GM19025 (cell line): ENCODE data around the gene MRAS.
"Not testable (repeated sequence)": the region's sequence is repeated elsewhere in the genome, so short reads cannot be mapped to it uniquely, and the experiment has no call there.

Experiments used
- ATAC-seq: cut with Tn5 transposase; IDR thresholded peaks from one replicate; pipeline ENCODE4 v1.9.1; 2021; ENCODE audit warnings: mild to moderate bottlenecking, low read depth, moderate library complexity; ENCODE audit not compliant: unreplicated experiment

Gene MRAS

GRCh38 chr3:138412821-138413551 is 64.6 kb downstream of the MRAS start:
- no peak for ATAC-seq

GRCh38 chr3:138416236-138416635 is 67.9 kb downstream of the MRAS start:
- not testable (repeated sequence) for ATAC-seq

GRCh38 chr3:138417559-138417982 is 69.2 kb downstream of the MRAS start:
- ATAC-seq, result peak; percentile 82

GRCh38 chr3:138418601-138419206 is 70.3 kb downstream of the MRAS start:
- ATAC-seq, result no peak

GRCh38 chr3:138423316-138423715 is 74.9 kb downstream of the MRAS start:
- ATAC-seq, result no peak

- ATAC-seq, result no peak
Measured at GRCh38 chr3:138424323-138424722, 75.9 kb downstream of the MRAS start.

- no peak for ATAC-seq
Measured at GRCh38 chr3:138426211-138426610, 77.8 kb downstream of the MRAS start.

GRCh38 chr3:138426754-138427153 is 78.4 kb downstream of the MRAS start:
- not testable (repeated sequence) for ATAC-seq

GRCh38 chr3:138429665-138430064 is 81.3 kb downstream of the MRAS start:
- ATAC-seq, result no peak

GRCh38 chr3:138432576-138433240 is 84.3 kb downstream of the MRAS start:
- no peak for ATAC-seq

- no peak for ATAC-seq
Measured at GRCh38 chr3:138433892-138434275, 85.5 kb downstream of the MRAS start.

- peak; percentile 69 for ATAC-seq
Measured at GRCh38 chr3:138434276-138434874, 86.0 kb downstream of the MRAS start, which contains the start of gene ESYT3. ESYT3 (plus strand) TSS chr3:138434616; CDS start chr3:138434799, 183 bp downstream.

GRCh38 chr3:138434875-138435772 is 86.7 kb downstream of the MRAS start:
- no peak for ATAC-seq

- ATAC-seq, result no peak
Measured at GRCh38 chr3:138435840-138436239, 87.5 kb downstream of the MRAS start.

GRCh38 chr3:138437281-138437680 is 88.9 kb downstream of the MRAS start:
- no peak for ATAC-seq

- no peak for ATAC-seq
Measured at GRCh38 chr3:138438896-138439295, 90.5 kb downstream of the MRAS start.

GRCh38 chr3:138439646-138440045 is 91.3 kb downstream of the MRAS start:
- ATAC-seq, result no peak

- ATAC-seq, result no peak
Measured at GRCh38 chr3:138440121-138440521, 91.7 kb downstream of the MRAS start.

- no peak for ATAC-seq
Measured at GRCh38 chr3:138440596-138440995, 92.2 kb downstream of the MRAS start.

- no peak for ATAC-seq
Measured at GRCh38 chr3:138441256-138441655, 92.9 kb downstream of the MRAS start.
